Measurements from ENCODE around the gene ZDHHC18.
A peak's percentile ranks its signal among the peaks of the same experiment; 100 is the strongest.

Gene ZDHHC18

DNA sequence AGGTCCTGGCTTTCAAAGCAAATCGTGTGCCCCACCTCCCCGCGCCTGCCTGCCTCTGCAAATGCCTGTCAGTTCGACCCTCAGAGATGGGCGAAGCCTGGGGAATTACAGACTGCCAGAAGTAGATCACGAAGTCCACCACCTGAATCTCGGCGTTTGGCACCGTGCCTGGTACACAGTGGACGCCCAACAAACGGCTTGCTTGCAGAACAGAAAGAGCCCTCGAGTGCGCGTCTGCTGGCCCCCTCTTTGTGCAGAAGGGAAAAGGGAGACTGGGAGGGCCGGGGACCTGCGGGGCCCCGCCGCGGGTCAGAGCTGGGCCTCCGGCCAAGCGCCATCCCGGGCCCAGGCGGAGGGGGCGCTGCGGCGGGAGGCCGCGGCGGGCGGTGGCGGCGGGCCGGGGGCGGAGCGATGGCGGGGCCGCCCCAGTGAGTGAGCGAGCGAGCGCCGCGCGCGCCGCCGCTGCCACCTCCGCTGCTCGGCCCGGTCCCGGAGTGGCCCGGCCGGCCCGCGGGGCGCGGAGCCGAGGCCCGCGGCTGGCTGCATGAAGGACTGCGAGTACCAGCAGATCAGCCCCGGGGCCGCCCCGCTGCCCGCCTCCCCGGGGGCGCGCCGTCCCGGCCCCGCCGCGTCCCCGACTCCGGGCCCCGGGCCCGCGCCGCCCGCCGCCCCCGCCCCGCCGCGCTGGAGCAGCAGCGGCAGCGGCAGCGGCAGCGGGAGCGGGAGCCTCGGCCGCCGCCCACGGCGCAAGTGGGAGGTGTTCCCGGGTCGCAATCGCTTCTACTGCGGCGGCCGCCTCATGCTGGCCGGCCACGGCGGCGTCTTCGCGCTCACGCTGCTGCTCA is at the start of gene ZDHHC18:
Gene ZDHHC18 (plus strand): TSS at position 428 of the 845 bp plus-strand sequence. CDS start 117 bp downstream, at position 545.
- peak; percentile 80 for DNase-seq

GRCh38 chr1:26779098-26779668 is 47.3 kb upstream of the ZDHHC18 start:
- DNase-seq = no peak

DNA sequence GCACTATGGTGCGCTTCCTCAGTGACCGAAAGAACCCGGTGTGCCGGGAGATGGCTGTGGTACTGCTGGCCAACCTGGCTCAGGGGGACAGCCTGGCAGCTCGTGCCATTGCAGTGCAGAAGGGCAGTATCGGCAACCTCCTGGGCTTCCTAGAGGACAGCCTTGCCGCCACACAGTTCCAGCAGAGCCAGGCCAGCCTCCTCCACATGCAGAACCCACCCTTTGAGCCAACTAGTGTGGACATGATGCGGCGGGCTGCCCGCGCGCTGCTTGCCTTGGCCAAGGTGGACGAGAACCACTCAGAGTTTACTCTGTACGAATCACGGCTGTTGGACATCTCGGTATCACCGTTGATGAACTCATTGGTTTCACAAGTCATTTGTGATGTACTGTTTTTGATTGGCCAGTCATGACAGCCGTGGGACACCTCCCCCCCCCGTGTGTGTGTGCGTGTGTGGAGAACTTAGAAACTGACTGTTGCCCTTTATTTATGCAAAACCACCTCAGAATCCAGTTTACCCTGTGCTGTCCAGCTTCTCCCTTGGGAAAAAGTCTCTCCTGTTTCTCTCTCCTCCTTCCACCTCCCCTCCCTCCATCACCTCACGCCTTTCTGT is 46.0 kb upstream of the ZDHHC18 start:
- no peak for DNase-seq

DNA sequence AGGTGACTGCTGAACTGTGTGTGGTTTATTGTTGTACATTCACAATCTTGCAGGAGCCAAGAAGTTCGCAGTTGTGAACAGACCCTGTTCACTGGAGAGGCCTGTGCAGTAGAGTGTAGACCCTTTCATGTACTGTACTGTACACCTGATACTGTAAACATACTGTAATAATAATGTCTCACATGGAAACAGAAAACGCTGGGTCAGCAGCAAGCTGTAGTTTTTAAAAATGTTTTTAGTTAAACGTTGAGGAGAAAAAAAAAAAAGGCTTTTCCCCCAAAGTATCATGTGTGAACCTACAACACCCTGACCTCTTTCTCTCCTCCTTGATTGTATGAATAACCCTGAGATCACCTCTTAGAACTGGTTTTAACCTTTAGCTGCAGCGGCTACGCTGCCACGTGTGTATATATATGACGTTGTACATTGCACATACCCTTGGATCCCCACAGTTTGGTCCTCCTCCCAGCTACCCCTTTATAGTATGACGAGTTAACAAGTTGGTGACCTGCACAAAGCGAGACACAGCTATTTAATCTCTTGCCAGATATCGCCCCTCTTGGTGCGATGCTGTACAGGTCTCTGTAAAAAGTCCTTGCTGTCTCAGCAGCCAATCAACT is 45.2 kb upstream of the ZDHHC18 start:
- no peak for DNase-seq

- no peak for DNase-seq
Observed at GRCh38 chr1:26782521-26783212, 43.8 kb upstream of the ZDHHC18 start.

DNA sequence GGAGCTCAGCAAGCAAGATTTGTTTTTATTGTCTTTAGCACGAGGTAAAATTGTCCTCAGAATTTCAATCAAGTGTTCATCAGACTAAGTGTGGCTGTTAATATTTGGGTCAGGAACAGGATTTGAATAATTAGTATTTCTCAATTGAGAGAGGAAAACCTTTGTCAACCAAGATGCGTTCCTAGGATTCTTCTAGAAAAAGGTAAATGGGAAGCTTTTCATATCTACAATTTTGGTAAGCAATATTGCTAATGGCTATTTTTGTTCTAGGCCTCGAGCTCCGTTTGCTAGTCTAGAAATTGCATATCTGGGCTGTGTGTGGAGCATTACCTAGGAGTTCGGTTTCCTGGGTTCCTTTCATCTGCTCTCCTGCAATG is 42.9 kb upstream of the ZDHHC18 start:
- no peak for DNase-seq

DNA sequence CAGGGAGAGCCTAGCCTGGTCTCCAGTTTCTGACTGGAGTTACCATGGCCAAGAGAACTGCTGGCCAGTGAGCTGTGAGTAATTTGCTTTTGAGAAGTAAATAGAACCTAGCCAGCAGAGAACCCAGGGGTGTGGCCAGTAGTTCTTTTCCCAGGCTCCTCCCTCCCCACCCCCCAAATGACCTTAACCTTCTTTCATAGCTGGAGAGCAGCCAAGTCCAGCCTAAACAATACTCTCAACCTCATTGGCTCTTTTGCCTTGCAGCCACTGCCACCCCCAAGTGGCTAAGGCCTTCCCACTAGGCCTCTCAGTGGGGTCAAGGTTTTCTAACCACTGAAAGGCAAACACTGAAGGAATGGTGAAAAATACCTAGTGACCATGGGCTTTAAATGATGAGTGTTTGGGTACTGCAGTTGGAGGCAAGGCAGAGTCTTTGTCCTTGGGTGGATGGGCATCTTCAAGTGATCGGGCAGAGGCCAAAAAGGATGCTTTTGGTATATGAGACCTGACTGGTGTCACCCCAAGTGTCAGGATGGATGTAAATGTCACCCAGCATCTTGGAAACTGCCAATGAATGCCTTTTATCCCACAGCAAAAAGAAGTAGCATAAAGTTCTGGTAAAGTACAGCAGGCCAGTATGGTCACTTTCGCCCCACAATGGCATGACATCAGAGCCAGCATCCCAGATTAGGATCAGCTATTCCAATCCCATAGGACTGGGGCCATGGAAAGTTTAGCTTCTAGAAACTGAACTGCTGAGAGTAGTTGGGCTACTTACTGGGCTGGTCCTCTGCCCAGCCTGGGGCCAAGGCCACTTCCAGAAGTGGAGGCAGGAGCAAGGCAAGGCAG is 42.2 kb upstream of the ZDHHC18 start:
- peak; percentile 45 for DNase-seq

- no peak for DNase-seq
Observed at GRCh38 chr1:26784886-26785285, 41.6 kb upstream of the ZDHHC18 start.

DNA sequence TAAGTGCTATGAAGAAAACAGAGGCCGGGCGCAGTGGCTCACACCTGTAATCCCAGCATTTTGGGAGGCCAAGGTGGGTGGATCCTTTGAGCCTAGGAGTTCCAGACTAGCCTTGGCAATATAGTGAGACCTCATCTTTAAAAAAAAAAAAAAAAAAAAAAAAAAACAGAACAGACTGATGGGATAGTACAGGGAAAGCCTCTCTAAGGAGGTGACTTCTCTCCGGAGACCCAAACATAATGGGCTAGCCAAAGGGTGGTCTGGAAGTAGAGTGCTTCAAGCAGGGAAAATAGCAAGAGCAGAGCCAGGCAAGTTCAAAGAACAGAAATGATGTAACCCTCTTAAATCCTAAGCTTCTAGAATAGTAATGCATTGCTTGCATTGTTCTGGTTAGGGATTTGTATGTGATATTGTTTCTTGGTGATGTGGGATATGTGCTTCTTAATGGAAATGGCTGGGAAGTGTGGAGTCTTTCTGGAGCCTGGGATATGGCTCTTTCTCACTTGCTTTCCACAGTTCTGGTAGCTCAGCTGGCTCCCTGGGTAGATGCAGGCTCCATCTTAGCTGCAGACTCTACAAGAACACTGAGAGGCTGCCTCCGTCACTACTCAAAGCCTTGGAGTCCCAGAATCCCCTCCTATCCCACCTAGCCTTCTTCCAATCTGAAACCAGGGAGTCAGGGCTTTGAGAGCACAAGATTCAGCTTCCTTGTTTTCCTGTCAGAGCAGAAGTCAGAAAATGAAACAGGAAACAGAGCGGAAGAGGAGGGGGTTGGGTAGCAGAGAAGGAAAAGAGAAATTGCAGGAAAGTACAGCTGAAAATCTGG is 40.7 kb upstream of the ZDHHC18 start:
- DNase-seq = no peak

DNA sequence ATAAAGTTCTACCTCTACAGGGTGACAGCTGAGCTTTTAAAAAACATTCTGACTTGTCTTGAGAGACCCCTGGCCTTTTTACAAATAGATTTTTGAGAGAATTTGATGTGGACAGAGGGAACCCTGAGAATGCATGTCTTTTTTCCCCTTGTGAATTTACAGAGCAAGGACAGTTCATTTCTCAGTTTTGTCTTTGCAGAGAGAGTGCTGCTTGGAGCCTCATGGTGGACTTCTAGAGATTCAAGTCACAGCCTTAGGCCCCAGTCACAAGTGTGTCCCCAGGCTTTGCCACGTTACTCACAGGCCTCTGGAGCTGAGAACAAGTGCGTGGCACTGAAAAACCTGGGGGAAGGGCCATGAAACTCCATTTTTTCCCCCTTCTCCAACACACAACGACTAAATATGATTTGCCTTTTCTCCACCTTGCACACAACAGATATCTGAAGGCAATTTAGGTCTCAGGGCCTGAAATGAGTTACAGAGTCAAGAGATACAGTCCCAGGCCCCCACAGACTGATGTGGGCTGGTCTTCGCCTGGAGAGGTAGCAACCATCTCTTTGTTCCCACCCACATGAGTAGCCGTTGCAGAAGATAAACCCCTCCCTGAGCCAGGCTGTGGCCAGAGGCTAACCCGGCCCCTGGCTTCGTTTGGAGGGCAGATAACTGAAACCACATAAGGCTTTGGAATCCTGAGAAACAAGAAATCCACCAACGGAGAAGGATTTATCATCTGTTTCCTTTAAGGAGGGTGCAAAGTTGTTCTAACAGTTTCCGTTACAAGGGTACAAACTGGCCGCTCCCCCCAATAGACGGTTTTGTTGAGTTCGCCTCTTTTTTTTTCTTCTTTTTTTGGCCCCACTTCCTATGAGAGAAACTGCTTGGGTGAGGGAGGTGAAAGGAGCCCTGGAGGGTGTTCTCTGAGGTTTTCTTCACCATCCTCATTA is 39.8 kb upstream of the ZDHHC18 start:
- peak; percentile 82 for DNase-seq

GRCh38 chr1:26787381-26787705 is 39.1 kb upstream of the ZDHHC18 start:
- no peak for DNase-seq

DNA sequence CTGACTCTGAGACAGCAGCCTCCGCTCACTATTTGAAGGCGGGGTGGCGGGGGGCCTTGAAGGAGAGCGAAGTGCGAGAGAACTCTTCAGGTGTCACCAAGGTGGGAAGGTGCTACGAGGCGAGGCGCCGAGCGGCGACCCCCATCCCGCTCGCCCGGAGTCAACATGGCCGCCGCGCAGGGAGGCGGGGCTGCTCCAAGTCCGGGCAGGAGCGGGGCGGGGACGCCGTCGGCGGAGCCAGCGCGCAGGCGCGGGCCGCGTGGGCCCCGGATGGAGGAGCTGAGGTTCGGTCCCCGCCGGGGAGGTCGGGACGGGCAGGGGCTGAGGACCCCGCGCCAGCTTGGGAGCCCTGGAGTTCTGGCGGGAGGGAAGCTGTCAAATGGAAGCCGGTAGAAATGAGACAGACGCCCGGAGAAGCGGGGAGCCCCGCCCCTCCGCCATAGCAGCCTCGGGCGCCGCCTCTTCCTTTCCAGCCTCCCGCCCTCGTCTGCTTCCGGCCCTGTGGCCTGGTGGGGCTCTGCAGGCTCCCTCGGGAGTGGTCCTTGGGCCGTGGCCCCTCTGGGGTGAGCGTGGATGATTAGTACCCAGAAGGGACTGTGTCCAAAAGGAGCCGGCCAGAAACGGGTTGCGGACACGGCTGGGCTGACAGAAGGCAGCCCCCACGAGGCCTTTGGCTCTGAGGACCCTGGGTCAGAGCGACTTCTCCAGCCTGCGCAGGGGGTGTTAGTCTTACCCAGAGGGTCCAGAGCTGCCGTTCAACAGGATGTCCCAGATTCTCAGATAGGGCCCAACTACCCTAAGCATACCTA is 38.6 kb upstream of the ZDHHC18 start, which contains the start of gene PIGV:
Gene PIGV (plus strand): TSS at position 245 of the 809 bp plus-strand sequence. CDS start 2,866 bp downstream, outside the sequence.
- DNase-seq = peak; percentile 94

GRCh38 chr1:26788515-26788785 is 38.0 kb upstream of the ZDHHC18 start:
- no peak for DNase-seq

DNA sequence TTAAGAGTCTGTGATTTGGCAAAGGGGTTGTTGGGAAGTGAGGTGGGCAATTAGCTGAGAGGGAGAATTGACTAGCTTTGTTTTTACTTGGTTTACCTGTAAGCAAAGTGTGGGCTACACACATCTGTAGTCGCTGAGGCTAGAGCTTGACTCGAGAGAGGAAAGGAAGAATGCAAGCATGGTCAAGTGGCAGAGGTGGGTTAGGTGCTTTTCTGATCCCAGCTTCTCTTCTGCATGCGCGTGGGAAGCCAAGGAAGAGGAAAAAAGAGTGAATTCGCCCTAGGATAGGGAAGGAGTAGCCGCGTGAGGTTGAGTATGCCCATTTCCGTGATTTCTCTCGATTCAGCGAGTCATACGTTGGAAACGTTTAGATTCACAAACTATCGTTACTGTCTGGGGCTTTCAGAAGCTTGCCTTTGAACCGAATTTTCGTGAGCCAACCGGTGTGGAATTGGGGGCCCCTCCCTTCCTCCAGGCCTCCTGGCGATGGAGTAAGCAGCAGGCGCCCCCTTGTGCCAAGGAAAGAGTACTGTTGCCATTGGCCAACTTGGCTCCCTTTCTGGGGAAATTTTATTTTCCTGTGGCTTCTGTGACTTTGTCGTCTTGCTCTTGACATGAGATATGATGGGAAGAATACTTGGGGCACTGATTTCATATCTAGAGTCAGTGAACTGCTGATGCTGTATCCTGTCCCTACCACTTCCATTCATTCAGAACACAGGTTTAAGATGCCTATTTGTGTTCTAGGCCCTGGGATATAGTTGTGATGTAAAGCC is 37.5 kb upstream of the ZDHHC18 start:
- peak; percentile 87 for DNase-seq

DNA sequence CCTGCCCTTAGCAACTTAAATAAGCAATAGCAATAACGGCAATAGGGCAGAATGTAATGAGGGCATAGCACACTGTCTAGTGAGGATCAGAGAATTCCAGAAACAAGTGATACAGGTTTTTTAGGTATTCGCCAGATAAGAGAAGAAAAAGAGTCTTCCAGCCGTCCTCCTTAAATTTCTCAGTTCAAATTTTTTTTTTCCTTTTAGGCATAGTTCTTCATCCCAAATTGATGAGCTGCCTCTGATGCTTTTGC is 36.9 kb upstream of the ZDHHC18 start:
- no peak for DNase-seq

- DNase-seq = no peak
Observed at GRCh38 chr1:26789931-26790330, 36.6 kb upstream of the ZDHHC18 start.

DNA sequence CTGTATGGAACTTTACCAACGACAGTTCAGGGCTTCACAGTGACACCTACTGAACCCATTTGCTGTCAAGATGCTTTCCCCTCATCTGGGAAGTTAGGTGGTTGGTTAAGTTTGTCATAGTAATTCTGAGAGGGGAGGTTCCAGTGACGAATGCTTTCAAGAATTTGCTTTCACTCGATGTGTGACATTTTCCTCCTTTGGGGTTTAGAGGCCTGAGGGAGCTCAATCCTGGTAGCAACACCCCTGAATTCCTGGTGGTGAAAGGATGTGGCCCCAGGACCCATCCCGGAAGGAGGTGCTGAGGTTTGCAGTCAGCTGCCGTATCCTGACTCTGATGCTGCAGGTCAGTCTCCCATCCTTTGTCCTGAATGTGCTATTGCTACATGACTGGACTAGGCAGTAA is 35.9 kb upstream of the ZDHHC18 start:
- DNase-seq = no peak

GRCh38 chr1:26791148-26791547 is 35.3 kb upstream of the ZDHHC18 start:
- DNase-seq = no peak

GRCh38 chr1:26791626-26792025 is 34.9 kb upstream of the ZDHHC18 start:
- no peak for DNase-seq
